Measurements from ENCODE around the gene AKAP12.
"Not testable (repeated sequence)": the region's sequence is repeated elsewhere in the genome, so short reads cannot be mapped to it uniquely, and the experiment has no call there.

Gene AKAP12

DNA sequence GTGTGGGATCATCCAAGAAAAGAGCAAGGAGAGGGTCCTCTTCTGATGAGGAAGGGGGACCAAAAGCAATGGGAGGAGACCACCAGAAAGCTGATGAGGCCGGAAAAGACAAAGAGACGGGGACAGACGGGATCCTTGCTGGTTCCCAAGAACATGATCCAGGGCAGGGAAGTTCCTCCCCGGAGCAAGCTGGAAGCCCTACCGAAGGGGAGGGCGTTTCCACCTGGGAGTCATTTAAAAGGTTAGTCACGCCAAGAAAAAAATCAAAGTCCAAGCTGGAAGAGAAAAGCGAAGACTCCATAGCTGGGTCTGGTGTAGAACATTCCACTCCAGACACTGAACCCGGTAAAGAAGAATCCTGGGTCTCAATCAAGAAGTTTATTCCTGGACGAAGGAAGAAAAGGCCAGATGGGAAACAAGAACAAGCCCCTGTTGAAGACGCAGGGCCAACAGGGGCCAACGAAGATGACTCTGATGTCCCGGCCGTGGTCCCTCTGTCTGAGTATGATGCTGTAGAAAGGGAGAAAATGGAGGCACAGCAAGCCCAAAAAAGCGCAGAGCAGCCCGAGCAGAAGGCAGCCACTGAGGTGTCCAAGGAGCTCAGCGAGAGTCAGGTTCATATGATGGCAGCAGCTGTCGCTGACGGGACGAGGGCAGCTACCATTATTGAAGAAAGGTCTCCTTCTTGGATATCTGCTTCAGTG is 110.8 kb downstream of the AKAP12 start:
- H3K4me1 Mint-ChIP-seq = peaks cover 14% of the 10 kb centered on the region
- peaks cover 14% of the 10 kb centered on the region for H3K36me3 Mint-ChIP-seq (ENCODE audit: low read depth)
- no peaks in the 10 kb centered on the region for H3K9me3 Mint-ChIP-seq
- no peak overlapping the region for H3K4me3 Mint-ChIP-seq
- no peak overlapping the region for H3K27ac Mint-ChIP-seq
- H3K27me3 Mint-ChIP-seq (ENCODE audit: low read depth) = no peaks in the 10 kb centered on the region
- TF ChIP-seq, protein P1, sequence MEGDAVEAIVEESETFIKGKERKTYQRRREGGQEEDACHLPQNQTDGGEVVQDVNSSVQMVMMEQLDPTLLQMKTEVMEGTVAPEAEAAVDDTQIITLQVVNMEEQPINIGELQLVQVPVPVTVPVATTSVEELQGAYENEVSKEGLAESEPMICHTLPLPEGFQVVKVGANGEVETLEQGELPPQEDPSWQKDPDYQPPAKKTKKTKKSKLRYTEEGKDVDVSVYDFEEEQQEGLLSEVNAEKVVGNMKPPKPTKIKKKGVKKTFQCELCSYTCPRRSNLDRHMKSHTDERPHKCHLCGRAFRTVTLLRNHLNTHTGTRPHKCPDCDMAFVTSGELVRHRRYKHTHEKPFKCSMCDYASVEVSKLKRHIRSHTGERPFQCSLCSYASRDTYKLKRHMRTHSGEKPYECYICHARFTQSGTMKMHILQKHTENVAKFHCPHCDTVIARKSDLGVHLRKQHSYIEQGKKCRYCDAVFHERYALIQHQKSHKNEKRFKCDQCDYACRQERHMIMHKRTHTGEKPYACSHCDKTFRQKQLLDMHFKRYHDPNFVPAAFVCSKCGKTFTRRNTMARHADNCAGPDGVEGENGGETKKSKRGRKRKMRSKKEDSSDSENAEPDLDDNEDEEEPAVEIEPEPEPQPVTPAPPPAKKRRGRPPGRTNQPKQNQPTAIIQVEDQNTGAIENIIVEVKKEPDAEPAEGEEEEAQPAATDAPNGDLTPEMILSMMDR (IDR thresholded peaks at IDR 0.05; ENCODE audit: unreplicated experiment in 3 of 3) = no peak

GRCh38 chr6:151351146-151351700 is 111.5 kb downstream of the AKAP12 start:
- Mint-ChIP-seq H3K27ac (no peak overlapping the region), H3K4me3 (no peak overlapping the region), H3K4me1 (peaks cover 8% of the 10 kb centered on the region), H3K36me3 (ENCODE audit: low read depth) (peaks cover 8% of the 10 kb centered on the region), H3K9me3 (no peaks in the 10 kb centered on the region), H3K27me3 (ENCODE audit: low read depth) (no peaks in the 10 kb centered on the region)
- TF ChIP-seq, protein P1 (IDR thresholded peaks at IDR 0.05; ENCODE audit: unreplicated experiment in 3 of 3) = no peak

- Mint-ChIP-seq H3K36me3 (ENCODE audit: low read depth) (peaks cover 6% of the 10 kb centered on the region), H3K27ac (no peak overlapping the region), H3K4me3 (no peak overlapping the region), H3K9me3 (no peaks in the 10 kb centered on the region), H3K27me3 (ENCODE audit: low read depth) (no peaks in the 10 kb centered on the region), H3K4me1 (peaks cover 7% of the 10 kb centered on the region)
- TF ChIP-seq, protein P1 (IDR thresholded peaks at IDR 0.05; ENCODE audit: unreplicated experiment in 3 of 3) = no peak
Measured at GRCh38 chr6:151351731-151352130, 112.0 kb downstream of the AKAP12 start.

- Mint-ChIP-seq H3K27ac (no peak overlapping the region), H3K36me3 (ENCODE audit: low read depth) (peaks cover 5% of the 10 kb centered on the region), H3K4me3 (no peak overlapping the region), H3K9me3 (no peaks in the 10 kb centered on the region), H3K27me3 (ENCODE audit: low read depth) (no peaks in the 10 kb centered on the region), H3K4me1 (peaks cover 7% of the 10 kb centered on the region)
- TF ChIP-seq, protein P1 (IDR thresholded peaks at IDR 0.05; ENCODE audit: unreplicated experiment in 3 of 3) = no peak
Measured at GRCh38 chr6:151352410-151353396, 112.9 kb downstream of the AKAP12 start.

DNA sequence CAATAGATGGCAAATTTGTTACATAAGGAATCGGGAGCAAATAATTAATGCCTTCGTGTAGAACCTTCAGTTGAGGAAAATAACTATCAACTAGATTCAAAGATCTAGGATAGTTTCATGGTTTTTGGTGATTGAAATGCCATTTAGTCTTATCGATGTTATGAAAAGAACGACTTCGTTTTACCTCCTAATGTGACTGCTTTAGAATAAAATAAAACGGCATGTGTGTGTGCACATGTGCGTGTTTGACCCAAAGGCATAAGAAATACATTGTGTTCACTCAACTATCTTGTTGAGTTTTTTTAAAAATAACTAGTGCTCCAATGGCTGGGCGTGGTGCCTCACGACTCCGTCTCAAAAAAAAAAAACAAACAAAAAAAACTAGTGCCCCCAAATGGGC is 114.0 kb downstream of the AKAP12 start:
- no peaks in the 10 kb centered on the region for H3K27me3 Mint-ChIP-seq (ENCODE audit: low read depth)
- peaks cover 16% of the 10 kb centered on the region for H3K36me3 Mint-ChIP-seq (ENCODE audit: low read depth)

DNA sequence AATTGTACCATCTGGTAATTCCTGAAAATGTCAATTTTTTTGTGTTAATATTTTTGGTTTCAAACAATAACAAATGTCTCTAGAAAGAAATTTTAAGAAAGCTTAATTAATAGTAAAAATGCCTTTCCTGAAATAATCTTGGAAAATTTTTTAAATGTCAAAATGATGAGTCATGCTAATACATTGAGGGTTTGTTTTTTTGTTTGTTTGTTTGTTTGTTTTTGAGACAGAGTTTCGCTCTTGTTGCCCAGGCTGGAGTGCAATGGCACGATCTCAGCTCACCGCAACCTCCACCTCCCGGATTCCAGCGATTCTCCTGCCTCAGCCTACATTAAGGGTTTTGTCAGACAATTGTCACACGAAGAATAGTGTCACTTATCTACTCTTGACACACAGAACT is 117.2 kb downstream of the AKAP12 start:
- not testable (repeated sequence) for H3K27ac Mint-ChIP-seq; H3K9me3 Mint-ChIP-seq; H3K27me3 Mint-ChIP-seq (ENCODE audit: low read depth); H3K4me1 Mint-ChIP-seq; H3K4me3 Mint-ChIP-seq
- H3K36me3 Mint-ChIP-seq (ENCODE audit: low read depth) = peaks cover 29% of the 10 kb centered on the region

More for the DNA sequence above, 114.0 kb downstream of the AKAP12 start:
- H3K9me3 Mint-ChIP-seq = no peaks in the 10 kb centered on the region
- no peak overlapping the region for H3K4me3 Mint-ChIP-seq
- no peak overlapping the region for H3K27ac Mint-ChIP-seq
- peaks cover 7% of the 10 kb centered on the region for H3K4me1 Mint-ChIP-seq
- TF ChIP-seq, protein P1 (IDR thresholded peaks at IDR 0.05; ENCODE audit: unreplicated experiment in 3 of 3) = no peak
